Myocyte (in vitro differentiated cells): Measurements from ENCODE around the gene TM7SF3. TPM values are rescaled to one million over a fixed set of nuclear protein-coding genes. Genes with fewer than 3 reads are reported as not detected.
"Not testable (repeated sequence)": the region's sequence is repeated elsewhere in the genome, so short reads cannot be mapped to it uniquely, and the experiment has no call there.

Experiments used
- DNase-seq: peaks from one replicate; pipeline ENCODE4 v3.0.0-alpha.2; 2012; ENCODE audit warnings: low read depth
- total RNA-seq: library from RNA; depleted of rRNA; stranded (reverse); fragments of >200 nt; gene quantifications from 2 replicates; pipeline ENCODE4 v1.2.3, GENCODE V29; 2014

TM7SF3 gene
- total RNA-seq, 1 donor from 2014 or later: 56.4 TPM

DNA sequence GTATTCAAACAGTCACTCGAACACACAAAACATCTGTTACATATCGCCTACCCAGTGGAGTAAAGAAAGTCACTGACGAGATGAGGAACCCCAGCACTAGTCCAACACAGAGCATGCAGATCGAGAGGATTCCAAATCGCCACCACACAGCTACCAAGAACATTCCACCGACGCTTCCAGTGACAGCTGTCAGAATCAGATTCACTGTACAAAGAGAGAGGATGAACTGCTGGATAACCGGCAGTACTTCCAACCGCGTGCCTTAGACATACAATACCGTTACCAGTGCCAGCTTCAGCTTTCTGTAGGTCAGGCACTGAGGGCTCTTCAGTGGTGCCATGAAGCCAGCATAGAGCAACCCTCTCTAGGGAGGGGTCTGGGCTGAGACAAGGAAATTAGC lies 34.5 kb downstream of the TM7SF3 start:
- DNase-seq: peak; percentile 6

DNA sequence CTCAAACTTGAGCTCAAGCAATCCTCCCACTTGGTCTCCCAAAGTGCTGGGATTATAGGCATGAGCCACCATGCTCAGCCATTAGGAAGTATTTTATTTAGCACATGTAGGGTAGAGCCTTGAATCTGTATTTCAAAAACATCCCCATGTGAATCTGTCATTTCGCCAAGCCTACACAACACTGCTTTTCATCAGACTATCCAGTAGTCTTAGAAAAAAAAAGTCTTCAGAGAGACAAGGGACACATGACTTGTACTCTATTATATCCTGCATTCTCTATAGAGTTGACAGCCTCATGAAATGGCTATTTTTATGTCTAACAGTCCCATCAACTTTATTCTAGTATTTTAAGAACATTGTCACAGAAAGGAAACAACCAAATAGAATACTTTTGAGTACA lies 35.4 kb downstream of the TM7SF3 start:
- DNase-seq: no peak

- DNase-seq: no peak
These were observed 37.5 kb downstream of the TM7SF3 start for GRCh38 chr12:26976687-26977086.

DNA sequence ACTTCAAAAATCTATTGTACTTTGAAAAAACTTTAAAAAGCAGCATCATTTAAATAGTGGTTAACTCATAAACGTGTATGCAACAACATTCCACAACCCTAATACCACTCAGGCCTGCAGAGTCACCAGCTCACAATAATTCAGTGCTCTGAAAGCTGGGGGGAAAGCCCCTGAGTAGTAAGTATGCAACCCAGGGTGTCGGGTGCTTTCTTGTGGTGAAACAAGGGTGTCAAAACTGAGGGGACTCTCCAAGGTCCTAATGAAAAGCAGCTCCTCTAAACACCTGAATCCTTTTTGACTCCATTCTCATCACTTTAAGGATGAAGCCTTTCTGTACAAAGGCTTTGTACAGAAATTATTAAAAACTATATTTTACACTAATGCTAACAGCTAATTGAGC lies 42.2 kb downstream of the TM7SF3 start:
- no peak for DNase-seq

DNA sequence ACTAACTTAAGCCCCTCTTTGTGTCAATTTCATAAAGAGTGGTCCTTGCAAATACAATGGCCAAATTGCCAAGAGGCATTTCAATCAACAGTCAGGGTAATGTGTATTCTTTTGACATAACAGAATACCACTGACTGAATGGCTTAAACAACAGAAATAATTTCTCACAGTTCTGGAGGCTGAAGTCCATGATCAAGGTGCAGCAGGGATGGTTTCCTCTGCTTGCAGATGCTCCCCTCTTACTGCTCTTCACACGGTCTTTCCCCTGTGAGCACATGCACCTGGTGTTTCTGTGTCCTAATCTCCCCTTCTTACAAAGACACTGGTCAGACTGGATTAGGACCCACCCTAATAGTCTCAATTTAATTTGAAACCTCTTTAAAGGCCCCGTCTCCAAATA lies 44.0 kb downstream of the TM7SF3 start:
- DNase-seq: no peak

GRCh38 chr12:26966842-26967241 lies 47.3 kb downstream of the TM7SF3 start:
- no peak for DNase-seq

DNA sequence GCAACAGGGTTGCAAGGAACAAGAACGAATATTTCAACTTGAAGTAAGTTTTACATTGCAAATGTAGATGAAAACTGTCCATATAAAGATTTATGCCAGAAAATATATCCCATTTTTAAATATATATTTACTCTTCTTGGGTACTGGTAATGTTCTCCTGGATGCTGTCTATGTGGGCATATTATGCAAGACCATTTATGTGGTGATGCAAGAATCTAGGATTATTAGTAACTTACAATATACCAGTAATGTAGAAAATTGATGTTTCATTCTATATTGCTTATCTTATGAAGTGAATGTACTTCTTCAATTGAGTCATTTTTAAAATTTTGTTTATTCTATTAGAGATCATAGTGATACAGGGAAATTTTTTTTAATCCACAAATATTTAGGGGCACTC lies 50.8 kb downstream of the TM7SF3 start:
- DNase-seq: no peak

- no peak for DNase-seq
These were observed 52.4 kb downstream of the TM7SF3 start for GRCh38 chr12:26961803-26962202.

DNA sequence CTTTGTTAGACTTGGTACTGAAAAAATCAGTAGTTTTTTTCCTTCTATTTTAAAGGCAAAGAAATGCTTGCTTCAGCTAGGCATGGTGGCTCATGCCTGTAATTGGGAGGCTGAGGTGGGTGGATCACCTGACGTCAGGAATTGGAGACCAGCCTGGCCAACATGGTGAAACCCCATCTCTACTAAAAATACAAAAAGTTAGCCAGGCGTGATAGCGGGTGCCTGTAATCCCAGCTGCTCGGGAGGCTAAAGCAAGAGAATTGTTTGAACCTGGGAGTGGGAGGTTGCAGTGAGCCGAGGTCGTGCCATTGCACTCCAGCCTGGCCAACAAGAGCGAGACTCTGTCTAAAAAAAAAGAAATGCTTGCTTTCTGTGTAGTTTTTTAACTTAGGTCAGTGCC lies 52.8 kb downstream of the TM7SF3 start:
- not testable (repeated sequence) for DNase-seq

DNA sequence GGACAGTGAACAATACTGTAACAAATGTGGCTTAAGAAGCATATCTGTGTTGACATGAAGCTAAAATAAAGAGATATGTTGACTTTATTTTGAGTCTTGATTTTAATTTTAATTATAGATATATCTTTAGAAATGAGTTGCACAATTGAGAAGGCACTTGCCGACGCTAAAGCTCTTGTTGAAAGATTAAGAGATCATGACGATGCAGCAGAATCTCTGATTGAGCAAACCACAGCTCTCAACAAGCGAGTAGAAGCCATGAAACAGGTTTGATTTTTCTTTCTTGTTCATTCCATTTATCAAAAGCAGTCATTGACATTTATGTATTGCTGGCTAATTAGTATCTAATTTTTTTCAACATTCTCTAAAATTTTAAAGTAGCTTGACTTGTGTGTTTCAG lies 60.2 kb downstream of the TM7SF3 start:
- DNase-seq: no peak

DNA sequence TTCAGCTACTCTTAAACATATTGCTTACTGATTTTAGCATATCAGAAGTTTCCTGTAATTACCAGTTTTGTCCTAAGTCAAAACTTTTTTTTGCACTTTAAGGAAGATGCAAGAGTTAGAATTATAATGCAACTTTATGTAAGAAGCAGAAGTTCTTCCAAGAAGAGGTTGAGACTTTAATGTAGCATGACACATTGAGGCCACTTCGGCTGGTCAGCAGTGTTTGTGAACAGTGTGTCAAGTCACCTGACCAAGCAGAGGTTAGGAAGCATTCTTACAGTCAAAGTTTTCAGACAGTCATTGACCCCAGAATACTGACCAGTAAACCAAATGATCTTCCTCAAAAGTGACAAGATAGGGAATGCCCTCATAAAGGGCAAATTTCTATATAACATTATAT lies 60.7 kb downstream of the TM7SF3 start:
- DNase-seq: no peak

- DNase-seq: no peak
These were observed 65.9 kb downstream of the TM7SF3 start for GRCh38 chr12:26948309-26948708.

- DNase-seq: no peak
These were observed 73.0 kb downstream of the TM7SF3 start for GRCh38 chr12:26941215-26941594.

- peak; percentile 18 for DNase-seq
These were observed 73.5 kb downstream of the TM7SF3 start for GRCh38 chr12:26940516-26941214.

GRCh38 chr12:26939953-26940352 lies 74.2 kb downstream of the TM7SF3 start:
- no peak for DNase-seq

DNA sequence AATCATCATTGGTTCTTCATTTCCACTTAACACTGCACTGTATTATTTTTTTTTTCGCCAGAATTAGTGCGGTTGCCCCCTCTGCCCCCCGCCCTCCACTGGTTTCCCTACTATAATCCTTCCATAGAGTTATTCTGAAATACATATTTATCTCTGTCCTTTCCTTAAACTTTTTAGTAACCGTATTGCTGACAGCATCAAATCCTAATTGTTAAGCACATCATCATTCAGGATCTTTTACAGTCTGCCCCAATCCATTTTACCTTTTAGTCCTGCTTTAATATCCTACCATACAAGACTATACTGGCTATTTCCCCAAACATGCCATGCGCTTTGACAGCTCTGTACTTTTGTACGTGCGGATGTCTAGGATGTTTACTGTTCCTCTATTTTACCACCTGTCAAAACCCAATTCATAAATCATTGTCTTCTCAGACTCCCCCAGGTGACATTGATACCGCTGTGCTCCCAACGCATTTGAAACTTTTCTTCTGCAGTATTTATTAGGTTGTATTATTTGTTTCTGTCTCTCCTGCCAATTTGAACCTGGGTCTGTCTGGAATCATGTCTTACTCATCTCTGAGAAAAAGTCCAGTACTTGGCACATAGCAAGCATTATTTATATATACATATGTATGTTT lies 74.9 kb downstream of the TM7SF3 start:
- DNase-seq: peak; percentile 3

DNA sequence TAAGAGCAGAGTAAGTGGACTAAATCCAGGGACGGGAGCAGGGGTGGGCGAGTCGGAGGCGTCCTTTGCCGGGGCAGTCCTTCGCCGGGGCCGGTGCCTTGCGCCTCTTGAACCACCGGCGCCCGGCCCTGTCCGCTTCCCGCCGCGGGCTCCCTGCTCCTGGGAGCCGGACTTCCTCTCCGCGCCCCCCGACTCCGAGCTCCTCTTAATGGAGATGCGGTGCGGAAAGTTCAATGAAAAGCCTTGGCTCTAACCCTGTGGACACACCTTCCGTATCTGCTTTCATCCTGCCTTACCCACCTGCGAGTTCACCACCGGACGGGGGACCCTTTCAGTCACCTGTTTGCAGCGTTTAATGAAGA lies 75.5 kb downstream of the TM7SF3 start:
- no peak for DNase-seq

GRCh38 chr12:26937863-26938700 lies 76.1 kb downstream of the TM7SF3 start, which contains the start of the genes FGFR1OP2 and INTS13:
Gene FGFR1OP2, plus strand, starts transcription at chr12:26938470. Its CDS starts 15,689 bp downstream, at chr12:26954159.
Gene INTS13, minus strand, starts transcription at chr12:26937981. Its CDS starts 1,178 bp downstream, at chr12:26936803.
- peak; percentile 100 for DNase-seq

DNA sequence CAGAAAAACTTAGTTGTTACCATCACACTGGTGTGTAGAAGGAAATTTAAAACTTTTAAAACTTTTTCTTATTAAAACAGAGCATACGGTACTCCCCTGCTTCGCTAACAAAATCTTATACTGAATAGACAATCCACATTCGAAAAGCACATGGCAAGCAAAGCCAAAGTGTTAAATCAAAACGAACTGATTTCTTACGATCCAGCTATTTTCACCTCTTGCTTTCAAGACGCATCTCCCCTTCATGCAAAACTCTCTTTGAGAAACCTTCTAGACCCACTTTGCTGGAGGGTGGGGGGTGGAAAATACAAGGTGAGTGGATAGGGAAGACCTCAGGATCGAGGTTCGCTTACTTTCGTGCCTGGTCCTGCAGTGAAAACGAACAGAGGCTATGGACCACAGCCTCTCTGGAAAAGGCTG lies 76.7 kb downstream of the TM7SF3 start:
- no peak for DNase-seq

DNA sequence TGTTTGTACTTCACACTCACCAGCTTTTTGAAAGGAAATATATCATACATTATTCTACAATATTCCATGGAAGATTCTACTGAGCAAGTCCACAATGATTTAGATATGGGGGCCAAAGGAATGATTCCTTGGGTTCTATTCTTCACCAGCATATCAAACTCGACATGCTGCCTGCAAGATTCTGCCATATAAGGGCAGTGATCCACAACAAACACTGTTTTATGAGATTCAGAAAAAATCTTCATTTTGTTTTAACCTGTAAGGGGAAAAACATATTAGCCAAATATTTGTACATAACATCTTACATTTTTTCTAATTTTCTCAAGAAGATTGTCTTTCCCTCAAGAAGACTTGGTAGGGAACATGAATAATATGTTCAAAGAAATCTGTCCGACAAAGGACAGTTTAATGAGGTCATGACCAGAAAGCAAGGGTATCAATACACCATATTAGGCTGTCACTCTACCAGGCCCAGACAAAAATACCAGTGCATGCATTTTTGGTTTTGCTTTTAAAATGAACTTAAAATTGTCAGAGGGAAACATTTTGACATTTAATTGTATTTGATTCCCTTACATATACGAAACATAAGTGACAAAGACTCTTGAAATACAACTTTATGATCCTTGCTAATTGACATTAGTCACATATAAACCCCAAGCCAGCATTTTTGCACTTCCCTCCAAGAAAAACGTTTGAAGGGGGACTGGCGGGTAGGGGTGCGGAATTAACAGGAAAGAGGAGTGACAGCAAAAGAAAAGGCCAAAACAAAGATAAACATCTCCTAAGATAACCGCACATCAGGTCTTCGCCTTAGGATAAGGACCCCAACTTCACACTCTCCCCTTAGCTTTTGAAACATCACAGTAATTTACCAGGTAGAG lies 77.4 kb downstream of the TM7SF3 start:
- DNase-seq: no peak
